GM12892 (cell line): ENCODE measurements around the gene SCGB1D4.
A peak's percentile ranks its signal among the peaks of the same experiment; 100 is the strongest.

ENCODE experiments used
- DNase-seq: peaks from one replicate; pipeline ENCODE4 v3.0.0; 2011; ENCODE audit not compliant: insufficient read length
- FAIRE-seq: peaks from 2 replicates; lab custom pipeline; 2011; peaks lifted over from hg19 to GRCh38; lab: Jason Lieb, UNC
- POLR2A ChIP-seq: IDR thresholded peaks from 2 replicates; pipeline ENCODE4 v1.6.1; 2011; ENCODE audit warnings: low read depth, low read length, control low read depth
- POLR2AphosphoS5 ChIP-seq: IDR thresholded peaks from 2 replicates; pipeline ENCODE4 v1.6.1; 2011; ENCODE audit warnings: low read depth, low read length, control low read depth
- TAF1 ChIP-seq: IDR thresholded peaks from 2 replicates; pipeline ENCODE4 v1.6.1; 2011; ENCODE audit warnings: low read depth, mild to moderate bottlenecking, control low read depth, low read length, borderline replicate concordance

Gene SCGB1D4

GRCh38 chr11:62324731-62325556, 26.1 kb upstream of the SCGB1D4 start:
- no peak for TF ChIP-seq POLR2AphosphoS5
- FAIRE-seq (no peak), DNase-seq (peak; percentile 29)

DNA sequence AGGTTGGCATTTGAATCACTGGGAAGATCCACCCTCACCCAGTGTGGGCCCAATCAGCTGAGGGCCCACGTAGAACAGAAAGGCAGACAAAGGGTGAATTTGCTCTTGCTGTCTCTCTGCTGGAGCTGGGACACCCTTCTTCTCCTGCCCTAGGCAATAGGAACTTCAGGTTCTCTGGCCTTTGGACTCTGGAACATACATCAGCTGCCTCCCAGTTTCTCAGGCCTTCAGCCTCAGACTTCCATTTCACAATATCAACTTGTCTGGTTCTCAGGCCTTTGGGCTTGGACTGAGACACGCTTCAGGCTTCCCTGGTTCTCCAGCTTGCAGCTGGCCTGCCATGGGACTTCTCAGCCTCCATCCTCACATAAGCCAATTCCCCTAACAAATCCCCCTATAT, 23.6 kb upstream of the SCGB1D4 start:
- TF ChIP-seq POLR2A (no peak), POLR2AphosphoS5 (no peak), TAF1 (no peak)
- DNase-seq (no peak), FAIRE-seq (no peak)

DNA sequence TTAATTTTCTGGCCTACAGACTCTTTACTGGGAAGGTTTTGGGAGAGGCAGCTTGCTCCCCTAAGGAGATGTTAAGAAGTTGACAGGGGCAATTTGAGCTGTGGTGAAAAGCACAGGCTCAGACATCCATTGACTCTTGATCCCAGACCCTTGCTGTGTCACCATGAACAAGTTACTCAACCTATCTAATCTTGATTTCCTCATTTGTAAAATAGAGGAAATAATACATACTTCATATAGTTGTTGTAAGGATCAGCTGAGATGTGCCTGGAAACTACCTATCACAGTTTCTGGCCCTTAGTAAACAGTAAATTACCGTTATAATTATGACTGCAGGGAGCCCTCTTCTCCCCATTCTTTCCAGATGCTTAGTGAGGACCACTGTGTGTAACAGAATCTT, 16.6 kb upstream of the SCGB1D4 start:
- TF ChIP-seq TAF1 (no peak), POLR2A (no peak), POLR2AphosphoS5 (no peak)
- FAIRE-seq (no peak), DNase-seq (no peak)

DNA sequence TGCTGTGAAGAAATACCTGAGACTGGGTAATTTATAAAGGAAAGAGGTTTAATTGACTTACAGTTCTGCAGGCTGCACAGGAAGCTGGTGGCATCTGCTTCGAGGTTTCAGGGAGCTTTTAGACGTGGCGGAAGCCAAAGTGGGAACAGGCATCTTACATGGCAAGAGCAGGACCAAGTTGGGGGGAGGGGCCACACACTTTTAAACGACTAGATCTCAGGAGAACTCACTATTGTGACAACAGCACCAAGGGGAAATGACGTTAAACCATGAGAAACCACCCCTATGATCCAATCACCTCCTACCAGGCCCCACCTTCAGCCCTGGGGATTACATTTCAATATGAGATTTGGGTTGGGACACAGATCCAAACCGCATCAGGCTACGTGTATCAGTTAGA, 11.1 kb upstream of the SCGB1D4 start:
- no peak for FAIRE-seq
- DNase-seq, result no peak
- TF ChIP-seq POLR2A (no peak), TAF1 (no peak), POLR2AphosphoS5 (no peak)

GRCh38 chr11:62307950-62308349, 9.1 kb upstream of the SCGB1D4 start:
- DNase-seq (no peak), FAIRE-seq (no peak)

DNA sequence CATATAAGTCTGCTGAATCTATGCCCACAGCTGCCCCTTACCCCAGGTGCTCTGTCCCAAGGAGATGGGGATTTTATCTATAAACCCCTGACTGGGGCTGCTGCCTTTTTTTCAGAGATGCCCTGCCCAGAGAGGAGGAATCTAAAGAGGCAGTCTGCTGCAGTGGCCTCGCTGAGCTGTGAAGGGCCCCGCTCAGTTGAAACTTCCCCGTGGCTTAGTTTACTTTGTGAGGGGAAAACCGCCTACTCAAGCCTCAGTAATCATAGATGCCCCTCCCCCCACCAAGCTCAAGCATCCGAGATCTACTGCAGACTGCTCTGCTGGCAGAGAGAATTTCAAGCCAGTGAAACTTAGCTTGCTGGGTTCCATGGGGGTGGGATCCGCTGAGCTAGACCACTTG, 7.4 kb upstream of the SCGB1D4 start:
- TF ChIP-seq POLR2A (no peak), TAF1 (no peak), POLR2AphosphoS5 (no peak)
- DNase-seq (no peak), FAIRE-seq (no peak)

More at GRCh38 chr11:62307950-62308349, 9.1 kb upstream of the SCGB1D4 start:
- TF ChIP-seq POLR2A, result no peak
- TF ChIP-seq POLR2AphosphoS5, result no peak
- no peak for TF ChIP-seq TAF1

GRCh38 chr11:62295504-62295903, 3.4 kb downstream of the SCGB1D4 start:
- FAIRE-seq (no peak), DNase-seq (no peak)
- TF ChIP-seq POLR2A (no peak), TAF1 (no peak), POLR2AphosphoS5 (no peak)

DNA sequence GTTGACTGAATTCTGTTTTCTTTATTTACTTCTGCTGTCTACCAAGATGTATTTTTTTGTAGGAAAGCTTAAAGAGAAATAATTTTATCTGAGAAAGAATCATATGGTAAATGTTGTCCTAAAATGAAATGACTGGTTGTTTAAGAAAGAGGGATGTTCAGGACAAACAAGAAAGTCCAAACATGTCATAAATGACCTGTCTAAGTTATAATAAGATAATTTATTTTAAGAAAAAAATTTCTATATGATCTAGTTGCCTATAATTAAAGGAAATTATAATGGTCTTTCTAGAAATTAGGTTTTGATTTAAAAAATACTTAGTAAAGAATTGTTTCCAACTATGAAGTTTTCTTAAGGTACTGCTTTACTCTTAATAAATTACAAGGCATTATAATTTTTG, 18.4 kb downstream of the SCGB1D4 start:
- FAIRE-seq (no peak), DNase-seq (no peak)
- no peak for TF ChIP-seq POLR2AphosphoS5

- no peak for TF ChIP-seq POLR2AphosphoS5
- TF ChIP-seq TAF1, result no peak
- TF ChIP-seq POLR2A, result no peak
- FAIRE-seq (no peak), DNase-seq (no peak)
Observed at GRCh38 chr11:62273789-62274275, 25.0 kb downstream of the SCGB1D4 start.

DNA sequence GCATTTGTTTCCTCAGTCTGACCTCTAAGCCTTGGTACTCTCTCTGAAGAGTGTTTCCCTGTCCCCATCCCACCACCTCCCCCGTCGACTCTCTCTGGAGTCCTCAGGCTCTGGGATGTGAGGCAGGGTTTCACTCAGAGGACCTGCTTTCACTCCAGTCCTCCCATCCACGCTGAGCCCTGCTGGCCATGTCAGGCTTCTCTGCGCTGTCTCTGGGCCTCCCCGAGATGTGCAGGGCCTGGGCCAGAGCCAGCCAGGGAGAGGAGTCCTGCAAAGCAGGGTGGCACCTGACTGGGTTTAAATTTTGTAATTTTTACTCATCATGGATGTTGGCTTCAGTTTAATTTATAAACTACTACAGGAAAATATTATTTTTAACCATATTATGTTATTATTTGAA, 25.6 kb downstream of the SCGB1D4 start:
- FAIRE-seq, result no peak
- TF ChIP-seq POLR2AphosphoS5, result no peak
- TF ChIP-seq POLR2A, result no peak
- no peak for TF ChIP-seq TAF1
- no peak for DNase-seq

GRCh38 chr11:62269654-62270278, 29.1 kb downstream of the SCGB1D4 start, which contains the start of gene SCGB2A2:
Gene SCGB2A2 (plus strand): TSS chr11:62270158. CDS start chr11:62270217, 59 bp downstream.
- DNase-seq (no peak), FAIRE-seq (no peak)
- no peak for TF ChIP-seq POLR2A
- TF ChIP-seq TAF1, result no peak
- TF ChIP-seq POLR2AphosphoS5, result no peak

GRCh38 chr11:62267576-62267975, 31.3 kb downstream of the SCGB1D4 start:
- FAIRE-seq (no peak), DNase-seq (no peak)
- no peak for TF ChIP-seq TAF1
- no peak for TF ChIP-seq POLR2A
- no peak for TF ChIP-seq POLR2AphosphoS5

- no peak for DNase-seq
- no peak for TF ChIP-seq TAF1
- TF ChIP-seq POLR2AphosphoS5, result no peak
- TF ChIP-seq POLR2A, result no peak
- no peak for FAIRE-seq
Observed at GRCh38 chr11:62267050-62267449, 31.8 kb downstream of the SCGB1D4 start.
